GM19043 (cell line): ENCODE measurements around the gene MED1.
"Not testable (repeated sequence)": the region's sequence is repeated elsewhere in the genome, so short reads cannot be mapped to it uniquely, and the experiment has no call there.

Source experiments
- ATAC-seq: cut with Tn5 transposase; IDR thresholded peaks from one replicate; pipeline ENCODE4 v1.9.1; 2021; ENCODE audit warnings: low read depth; ENCODE audit not compliant: unreplicated experiment

MED1 gene

DNA sequence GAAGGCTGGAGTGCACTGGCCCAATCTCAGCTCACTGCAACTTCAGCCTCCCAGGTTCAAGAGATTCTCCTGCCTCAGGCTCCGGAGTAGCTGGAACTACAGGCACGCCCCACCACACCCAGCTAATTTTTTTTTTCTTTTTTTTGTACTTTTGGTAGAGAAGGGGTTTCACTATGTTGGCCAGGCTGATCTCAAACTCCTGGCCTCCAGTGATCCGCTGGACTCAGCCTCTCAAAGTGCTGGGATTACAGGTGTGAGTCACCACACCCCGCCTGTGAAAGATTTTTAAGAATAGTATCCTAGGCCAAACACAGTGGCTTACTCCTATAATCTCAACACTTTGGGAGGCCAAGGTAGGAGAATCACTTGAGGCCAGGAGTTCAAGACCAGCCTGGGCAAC, 83.3 kb downstream of the MED1 start:
- ATAC-seq = not testable (repeated sequence)

DNA sequence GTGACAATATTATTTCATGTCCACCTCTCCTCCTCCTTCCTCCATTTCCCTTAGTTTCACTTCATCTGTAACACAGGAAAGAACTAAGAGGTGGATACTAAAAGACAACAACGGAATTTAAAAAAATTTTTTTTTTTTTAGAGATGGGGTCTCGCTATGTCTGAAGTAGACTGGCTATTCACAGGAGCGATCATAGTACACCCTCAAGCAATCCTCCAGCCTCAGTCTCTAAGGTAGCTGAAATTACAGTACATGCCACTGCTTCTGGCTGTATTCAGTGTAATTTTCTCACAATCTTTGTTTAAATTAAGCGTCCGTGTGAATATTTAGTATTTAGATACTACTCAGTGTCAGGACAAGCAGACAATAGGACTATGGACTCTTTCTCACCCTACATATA, 85.2 kb downstream of the MED1 start:
- ATAC-seq = no peak

DNA sequence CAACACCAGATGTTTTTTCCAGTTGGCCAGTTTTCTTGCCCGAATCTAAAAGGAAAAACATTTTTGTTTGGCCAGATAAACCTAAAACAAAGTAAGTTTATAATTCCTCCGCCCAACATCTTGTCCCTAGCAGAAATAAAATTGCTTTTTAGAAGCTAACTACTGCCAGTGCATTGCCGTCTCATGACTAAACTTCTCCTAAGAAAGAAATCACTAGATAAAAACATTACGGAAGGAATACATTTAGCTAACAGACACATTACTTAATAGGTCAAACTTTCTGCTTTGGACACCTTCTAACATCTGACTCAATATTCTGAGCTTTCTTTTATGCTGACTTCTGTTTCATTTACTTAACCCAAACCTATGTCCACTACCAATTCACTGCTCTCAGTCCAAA, 85.8 kb downstream of the MED1 start:
- ATAC-seq = no peak

DNA sequence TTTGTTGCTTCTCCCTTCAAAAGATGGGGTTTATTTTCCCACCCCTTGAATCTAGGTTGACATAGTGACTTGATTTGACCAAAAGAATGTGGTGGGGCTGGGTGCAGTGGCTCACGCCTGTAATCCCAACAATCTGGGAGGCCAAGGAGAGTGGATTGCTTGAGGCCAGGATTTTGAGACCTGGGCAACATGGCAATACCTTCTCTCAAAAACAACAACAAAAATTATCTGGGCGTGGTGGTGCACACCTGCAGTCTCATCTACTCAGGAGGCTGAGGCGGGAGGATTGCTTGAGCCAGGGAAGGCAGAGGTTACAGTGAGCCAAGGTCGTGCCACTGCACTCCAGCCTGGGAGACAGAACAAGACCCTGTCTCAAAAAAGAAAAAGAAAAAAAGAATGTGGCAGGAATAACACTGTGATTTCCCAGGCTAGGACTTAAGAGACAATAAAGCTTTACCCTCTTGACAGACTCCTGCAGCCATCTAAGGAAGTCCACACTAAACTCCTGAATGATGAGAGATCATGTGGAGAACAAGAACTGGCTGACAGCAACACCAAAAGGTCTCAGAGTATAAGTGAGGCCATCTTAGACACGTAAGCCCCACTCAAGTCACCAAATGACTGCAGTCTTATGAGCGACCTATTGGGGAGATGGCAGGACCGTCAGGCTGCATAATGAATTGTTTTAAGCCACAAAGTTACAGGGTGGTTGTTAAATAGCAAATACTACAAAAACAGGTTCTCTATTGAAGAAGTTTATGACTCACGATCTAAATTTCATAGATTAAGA, 86.6 kb downstream of the MED1 start:
- no peak for ATAC-seq

- ATAC-seq = no peak
Observed at GRCh38 chr17:39361064-39361463, 90.0 kb downstream of the MED1 start.

GRCh38 chr17:39360537-39360936, 90.5 kb downstream of the MED1 start:
- ATAC-seq = no peak

DNA sequence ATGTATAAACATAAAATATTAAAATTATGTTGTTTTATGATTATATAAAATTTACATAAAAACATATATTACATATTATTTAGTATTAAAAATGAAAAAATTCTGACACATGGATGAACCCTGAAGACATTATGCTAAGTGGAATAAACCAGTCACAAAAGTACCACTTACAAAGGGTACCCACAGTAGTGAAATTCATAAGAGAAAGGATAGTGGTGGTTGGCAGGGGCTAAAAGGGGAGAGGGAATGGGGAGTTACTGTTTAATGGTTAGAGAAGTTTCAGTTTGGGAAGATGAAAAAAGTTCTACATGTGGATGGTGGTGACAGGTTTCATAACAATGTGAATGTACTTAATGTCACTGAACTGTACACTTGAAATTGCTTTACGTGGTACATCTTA, 91.1 kb downstream of the MED1 start:
- no peak for ATAC-seq

DNA sequence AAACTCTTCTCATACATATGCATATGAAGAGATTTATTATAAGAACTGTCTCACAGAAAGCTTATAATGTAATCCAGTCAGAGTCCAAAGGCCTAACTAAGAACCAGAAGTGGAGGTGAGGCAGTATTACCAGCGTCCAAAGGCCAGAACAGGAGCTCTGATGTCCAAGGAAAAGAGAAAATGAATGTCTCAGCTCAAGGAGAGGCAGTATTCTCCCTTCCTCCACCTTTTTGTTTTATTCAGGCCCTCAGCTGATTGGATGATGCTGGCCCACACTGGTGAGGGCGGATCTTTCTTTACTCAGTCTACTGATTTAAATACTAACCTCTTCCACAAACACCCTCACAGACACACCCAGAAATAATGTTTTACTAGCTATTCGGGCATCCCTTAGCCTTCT, 93.1 kb downstream of the MED1 start:
- ATAC-seq = no peak

- ATAC-seq = no peak
Observed at GRCh38 chr17:39357488-39357887, 93.6 kb downstream of the MED1 start.
